ENCODE measurements around the gene EXOC6B. TPM values are rescaled to one million over a fixed set of nuclear protein-coding genes. Genes with fewer than 3 reads are reported as not detected.

EXOC6B gene
- total RNA-seq, 4 donors from 2014 or later: 14.1 to 107 (median 38.5) TPM

DNA sequence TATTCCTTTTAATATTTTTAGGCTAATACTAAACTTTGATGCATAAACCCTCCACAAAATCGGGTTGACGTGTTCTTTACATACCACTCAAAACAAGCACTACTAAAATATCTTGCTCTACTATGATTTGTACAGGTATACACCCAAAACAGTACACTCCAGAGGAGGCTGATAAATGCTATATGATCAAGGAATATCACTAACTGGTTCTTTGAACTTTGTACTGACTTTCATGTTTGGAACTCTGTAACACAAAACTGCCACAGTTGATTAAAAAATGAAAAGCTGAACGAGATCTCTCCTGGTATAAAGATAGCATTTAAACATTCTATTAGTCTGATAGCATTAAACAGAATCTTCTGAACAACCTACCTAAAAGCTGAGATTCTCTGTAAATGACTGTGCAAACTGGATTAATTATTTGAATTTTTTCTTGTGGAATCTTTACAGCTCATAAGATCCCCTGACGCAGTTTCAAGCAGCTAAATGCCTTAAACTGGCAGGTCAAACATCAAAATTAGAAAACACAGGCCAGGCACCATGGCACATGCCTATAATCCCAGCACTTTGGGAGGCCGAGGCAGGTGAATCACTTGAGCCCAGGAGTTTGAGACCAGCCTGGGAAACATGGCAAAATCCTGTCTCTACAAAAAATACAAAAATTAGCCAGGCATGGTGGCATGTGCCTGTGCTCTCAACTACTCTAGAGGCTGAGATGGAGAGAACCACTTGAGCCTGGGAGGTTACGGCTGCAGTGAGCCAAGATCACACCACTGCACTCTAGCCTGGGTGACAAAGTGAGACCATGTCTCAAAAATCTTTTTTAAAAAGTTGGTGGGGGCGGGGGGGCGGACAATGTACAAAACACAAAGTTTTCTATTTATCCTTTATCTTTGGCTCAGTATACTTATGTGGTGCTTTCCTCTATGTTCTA, 150.6 kb downstream of the EXOC6B start:
- Histone ChIP-seq H3K36me3 (no peaks in the 10 kb centered on the region), H3K27me3 (no peaks in the 10 kb centered on the region), H3K4me1 (no peaks in the 10 kb centered on the region), H3K4me3 (no peak overlapping the region), H3K9me3 (no peaks in the 10 kb centered on the region), H3K27ac (no peak overlapping the region)
- no peak for DNase-seq
- no peak for TF ChIP-seq POLR2A (IDR thresholded peaks at IDR 0.05)
- TF ChIP-seq, protein P1, sequence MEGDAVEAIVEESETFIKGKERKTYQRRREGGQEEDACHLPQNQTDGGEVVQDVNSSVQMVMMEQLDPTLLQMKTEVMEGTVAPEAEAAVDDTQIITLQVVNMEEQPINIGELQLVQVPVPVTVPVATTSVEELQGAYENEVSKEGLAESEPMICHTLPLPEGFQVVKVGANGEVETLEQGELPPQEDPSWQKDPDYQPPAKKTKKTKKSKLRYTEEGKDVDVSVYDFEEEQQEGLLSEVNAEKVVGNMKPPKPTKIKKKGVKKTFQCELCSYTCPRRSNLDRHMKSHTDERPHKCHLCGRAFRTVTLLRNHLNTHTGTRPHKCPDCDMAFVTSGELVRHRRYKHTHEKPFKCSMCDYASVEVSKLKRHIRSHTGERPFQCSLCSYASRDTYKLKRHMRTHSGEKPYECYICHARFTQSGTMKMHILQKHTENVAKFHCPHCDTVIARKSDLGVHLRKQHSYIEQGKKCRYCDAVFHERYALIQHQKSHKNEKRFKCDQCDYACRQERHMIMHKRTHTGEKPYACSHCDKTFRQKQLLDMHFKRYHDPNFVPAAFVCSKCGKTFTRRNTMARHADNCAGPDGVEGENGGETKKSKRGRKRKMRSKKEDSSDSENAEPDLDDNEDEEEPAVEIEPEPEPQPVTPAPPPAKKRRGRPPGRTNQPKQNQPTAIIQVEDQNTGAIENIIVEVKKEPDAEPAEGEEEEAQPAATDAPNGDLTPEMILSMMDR (IDR thresholded peaks at IDR 0.05): no peak
- intact Hi-C loops (cut with DNase I; ENCODE audit: low total_unique reads): no loop called here

DNA sequence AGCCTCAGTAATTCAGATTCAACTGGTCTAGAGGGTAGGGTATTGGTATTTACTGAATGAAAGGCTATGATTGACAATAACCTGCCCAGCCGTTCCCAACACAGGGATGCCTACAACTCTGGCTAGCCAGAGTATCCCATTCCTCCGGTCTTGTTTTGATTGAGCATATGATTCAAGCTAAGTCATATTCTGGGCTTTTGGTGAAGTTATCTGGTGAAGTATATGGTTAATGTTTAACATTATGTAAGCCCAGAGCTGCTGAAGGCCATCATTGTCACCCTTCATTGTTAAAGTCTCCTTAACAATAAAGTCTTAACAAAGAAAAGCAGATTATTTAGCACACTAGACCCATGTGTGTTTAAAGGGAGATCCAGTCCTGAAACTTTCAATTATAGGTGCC, 152.6 kb downstream of the EXOC6B start:
- H3K4me1 ChIP-seq: no peaks in the 10 kb centered on the region
- intact Hi-C loops (cut with DNase I; ENCODE audit: low total_unique reads): no loop called here
- no peaks in the 10 kb centered on the region for H3K27me3 ChIP-seq
- TF ChIP-seq POLR2A (IDR thresholded peaks at IDR 0.05): no peak
- TF ChIP-seq, protein P1 (IDR thresholded peaks at IDR 0.05): no peak
- no peaks in the 10 kb centered on the region for H3K9me3 ChIP-seq
- H3K4me3 ChIP-seq: no peak overlapping the region
- no peak for DNase-seq
- no peak overlapping the region for H3K27ac ChIP-seq
- no peaks in the 10 kb centered on the region for H3K36me3 ChIP-seq

DNA sequence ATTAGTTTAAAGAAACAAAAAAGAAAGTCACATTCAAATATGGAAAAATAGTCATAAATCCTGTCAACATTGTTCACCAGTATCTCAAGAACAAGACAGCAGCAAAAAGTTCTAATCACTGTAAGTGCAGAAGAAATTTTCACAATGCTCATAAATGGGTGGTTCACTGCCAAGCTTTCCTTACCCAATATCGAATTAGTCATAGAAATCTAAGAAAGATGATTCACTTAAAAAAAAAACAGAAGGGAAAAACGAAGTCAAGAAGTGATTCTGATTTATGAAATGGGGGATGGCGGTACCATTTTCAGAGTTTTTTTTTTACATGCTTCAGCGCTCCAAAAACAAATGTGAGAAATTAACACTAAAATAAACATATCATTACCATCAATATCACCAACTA, 156.7 kb downstream of the EXOC6B start:
- Histone ChIP-seq H3K27me3 (no peaks in the 10 kb centered on the region), H3K9me3 (peaks cover 0 to 3% of the 10 kb centered on the region in 2 donors), H3K4me3 (no peak overlapping the region), H3K27ac (no peak overlapping the region), H3K36me3 (no peaks in the 10 kb centered on the region), H3K4me1 (no peaks in the 10 kb centered on the region)
- intact Hi-C loops (cut with DNase I; ENCODE audit: low total_unique reads): no loop called here
- no peak for TF ChIP-seq POLR2A (IDR thresholded peaks at IDR 0.05)
- TF ChIP-seq, protein P1 (IDR thresholded peaks at IDR 0.05): no peak
- no peak for DNase-seq

DNA sequence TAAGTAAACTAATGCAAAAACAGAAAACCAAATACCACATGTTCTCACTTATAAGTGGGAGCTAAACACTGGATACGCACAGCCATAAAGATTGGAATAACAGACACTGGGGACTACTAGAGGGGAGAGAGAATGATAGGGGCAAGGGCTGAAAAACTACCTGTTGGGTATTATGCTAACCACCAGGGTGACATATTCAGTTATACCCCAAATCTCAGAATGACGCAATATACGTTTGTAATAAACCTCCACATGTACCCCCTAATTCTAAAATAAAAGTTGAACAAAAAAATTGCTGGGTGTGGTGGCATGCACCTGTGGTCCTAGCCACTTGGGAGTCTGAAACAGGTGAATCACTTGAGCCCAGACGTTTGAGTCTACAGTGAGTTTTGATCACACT, 157.2 kb downstream of the EXOC6B start:
- Histone ChIP-seq H3K4me3 (no peak overlapping the region), H3K36me3 (no peaks in the 10 kb centered on the region), H3K9me3 (peaks cover 0 to 3% of the 10 kb centered on the region in 2 donors), H3K27ac (no peak overlapping the region), H3K27me3 (no peaks in the 10 kb centered on the region), H3K4me1 (no peaks in the 10 kb centered on the region)
- intact Hi-C loops (cut with DNase I; ENCODE audit: low total_unique reads): no loop called here
- TF ChIP-seq POLR2A (IDR thresholded peaks at IDR 0.05): no peak
- TF ChIP-seq, protein P1 (IDR thresholded peaks at IDR 0.05): no peak
- no peak for DNase-seq

DNA sequence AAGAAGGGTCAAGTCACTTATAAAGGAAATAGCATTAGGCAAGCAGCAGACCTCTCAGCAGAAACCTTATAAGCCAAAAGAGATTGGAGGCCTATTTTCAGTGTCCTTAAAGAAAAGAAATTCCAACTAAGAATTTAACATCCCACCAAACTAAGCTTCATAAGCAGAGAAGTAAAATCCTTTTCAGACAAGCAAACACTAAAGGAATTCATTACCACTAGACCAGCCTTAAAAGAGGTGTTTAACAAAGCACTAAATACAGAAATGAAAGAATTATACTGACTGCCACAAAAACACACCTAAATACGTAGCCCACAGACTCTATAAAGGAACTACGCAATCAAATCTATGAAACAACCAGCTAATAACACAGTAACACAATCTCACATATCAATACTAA, 160.4 kb downstream of the EXOC6B start:
- H3K27me3 ChIP-seq: no peaks in the 10 kb centered on the region
- no peak overlapping the region for H3K4me3 ChIP-seq
- no peaks in the 10 kb centered on the region for H3K4me1 ChIP-seq
- TF ChIP-seq, protein P1 (IDR thresholded peaks at IDR 0.05): no peak
- TF ChIP-seq POLR2A (IDR thresholded peaks at IDR 0.05): no peak
- intact Hi-C loops (cut with DNase I; ENCODE audit: low total_unique reads): no loop called here
- no peaks in the 10 kb centered on the region for H3K36me3 ChIP-seq
- peaks cover 0 to 3% of the 10 kb centered on the region in 2 donors for H3K9me3 ChIP-seq
- H3K27ac ChIP-seq: no peak overlapping the region
- no peak for DNase-seq
